NT2/D1 (cell line): ENCODE data around the gene TTLL12.

Source experiments
- DNase-seq: peaks from one replicate; pipeline ENCODE4 v3.0.0-alpha.2; 2011; ENCODE audit warnings: low read depth, low spot score
- H3K27me3 ChIP-seq: 2 replicates; pipeline ENCODE4 v1.6.0; 2011; ENCODE audit warnings: mild to moderate bottlenecking; ENCODE audit not compliant: insufficient read length, insufficient read depth
- H3K36me3 ChIP-seq: 2 replicates; pipeline ENCODE4 v1.6.1; 2011; ENCODE audit warnings: mild to moderate bottlenecking, low read length, mixed read lengths; ENCODE audit not compliant: insufficient read depth, insufficient read length
- H3K4me1 ChIP-seq: 2 replicates; pipeline ENCODE4 v1.5.1; 2011; ENCODE audit not compliant: insufficient read depth, insufficient read length
- H3K4me3 ChIP-seq: 2 replicates; pipeline ENCODE4 v1.5.1; 2011; ENCODE audit warnings: low read depth; ENCODE audit not compliant: insufficient read length
- H3K9ac ChIP-seq: 2 replicates; pipeline ENCODE4 v1.6.0; 2011; ENCODE audit warnings: low read depth; ENCODE audit not compliant: insufficient read length
- H3K9me3 ChIP-seq: 2 replicates; pipeline ENCODE4 v1.5.1; 2011; ENCODE audit warnings: mild to moderate bottlenecking, low read length; ENCODE audit not compliant: insufficient read depth
- SUZ12 ChIP-seq: IDR thresholded peaks from 2 replicates; pipeline ENCODE4 v1.6.1; 2011; ENCODE audit not compliant: insufficient read length, insufficient read depth; ENCODE audit errors: extremely low read depth
- YY1 ChIP-seq: IDR thresholded peaks from 2 replicates; pipeline ENCODE4 v1.6.1; 2011; ENCODE audit not compliant: insufficient read length, insufficient read depth
- ZNF274 ChIP-seq: IDR thresholded peaks from 2 replicates; pipeline ENCODE4 v1.6.1; 2011; ENCODE audit warnings: mild to moderate bottlenecking, low read depth, low read length

TTLL12 gene

GRCh38 chr22:43202756-43203410 is 15.9 kb upstream of the TTLL12 start:
- Histone ChIP-seq H3K9me3 (no peaks in the 10 kb centered on the region), H3K9ac (peak overlapping the region; percentile 17), H3K27me3 (no peaks in the 10 kb centered on the region), H3K36me3 (no peaks in the 10 kb centered on the region), H3K4me3 (no peak overlapping the region), H3K4me1 (peaks cover 14% of the 10 kb centered on the region)
- TF ChIP-seq ZNF274 (no peak), YY1 (no peak), SUZ12 (no peak)
- no peak for DNase-seq

DNA sequence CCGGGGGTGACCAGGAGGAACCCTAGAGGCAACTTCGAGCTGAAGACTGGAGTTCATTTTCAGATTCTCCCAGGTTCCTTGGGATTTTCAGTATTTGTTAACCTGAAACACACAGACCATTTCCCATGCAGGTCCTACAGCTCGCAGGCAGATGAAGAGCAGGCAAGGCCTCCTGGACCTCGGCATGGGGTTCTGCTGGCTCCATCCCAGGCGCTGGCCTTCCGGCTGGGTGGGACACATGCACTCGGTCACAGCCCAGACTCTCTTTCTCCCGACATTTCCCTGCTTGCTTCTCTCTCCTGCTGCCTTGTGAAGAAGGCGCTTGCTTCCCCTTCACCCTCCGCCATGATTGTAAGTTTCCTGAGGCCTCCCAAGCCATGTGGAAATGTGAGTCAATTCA is 15.4 kb upstream of the TTLL12 start:
- Histone ChIP-seq H3K9me3 (no peaks in the 10 kb centered on the region), H3K36me3 (no peaks in the 10 kb centered on the region), H3K4me3 (no peak overlapping the region), H3K9ac (peak overlapping the region; percentile 17), H3K27me3 (no peaks in the 10 kb centered on the region), H3K4me1 (peaks cover 18% of the 10 kb centered on the region)
- TF ChIP-seq SUZ12 = no peak
- no peak for TF ChIP-seq YY1
- TF ChIP-seq ZNF274 = no peak
- no peak for DNase-seq

- Histone ChIP-seq H3K9me3 (no peaks in the 10 kb centered on the region), H3K27me3 (no peaks in the 10 kb centered on the region), H3K36me3 (no peaks in the 10 kb centered on the region), H3K9ac (no peak overlapping the region), H3K4me3 (no peak overlapping the region), H3K4me1 (peaks cover 12% of the 10 kb centered on the region)
- TF ChIP-seq ZNF274 (no peak), SUZ12 (no peak), YY1 (no peak)
- no peak for DNase-seq
These were observed 14.7 kb upstream of the TTLL12 start for GRCh38 chr22:43201486-43202219.

GRCh38 chr22:43200555-43200954 is 13.6 kb upstream of the TTLL12 start:
- H3K27me3 ChIP-seq = no peaks in the 10 kb centered on the region
- no peak overlapping the region for H3K9ac ChIP-seq
- H3K9me3 ChIP-seq = no peaks in the 10 kb centered on the region
- H3K36me3 ChIP-seq = no peaks in the 10 kb centered on the region
- DNase-seq = no peak
- H3K4me1 ChIP-seq = peaks cover 12% of the 10 kb centered on the region
- H3K4me3 ChIP-seq = no peak overlapping the region
- TF ChIP-seq YY1 (no peak), SUZ12 (no peak), ZNF274 (no peak)

- no peaks in the 10 kb centered on the region for H3K27me3 ChIP-seq
- no peaks in the 10 kb centered on the region for H3K9me3 ChIP-seq
- no peaks in the 10 kb centered on the region for H3K36me3 ChIP-seq
- H3K4me1 ChIP-seq = peaks cover 12% of the 10 kb centered on the region
- TF ChIP-seq ZNF274 (no peak), SUZ12 (no peak), YY1 (no peak)
- no peak overlapping the region for H3K9ac ChIP-seq
- DNase-seq = no peak
- H3K4me3 ChIP-seq = no peak overlapping the region
These were observed 13.1 kb upstream of the TTLL12 start for GRCh38 chr22:43200031-43200430.

GRCh38 chr22:43199541-43199940 is 12.6 kb upstream of the TTLL12 start:
- no peak overlapping the region for H3K4me3 ChIP-seq
- no peak overlapping the region for H3K9ac ChIP-seq
- H3K27me3 ChIP-seq = no peaks in the 10 kb centered on the region
- peaks cover 12% of the 10 kb centered on the region for H3K4me1 ChIP-seq
- no peak for DNase-seq
- no peaks in the 10 kb centered on the region for H3K9me3 ChIP-seq
- H3K36me3 ChIP-seq = no peaks in the 10 kb centered on the region
- TF ChIP-seq ZNF274 (no peak), SUZ12 (no peak), YY1 (no peak)

- Histone ChIP-seq H3K9ac (no peak overlapping the region), H3K4me3 (no peak overlapping the region), H3K36me3 (no peaks in the 10 kb centered on the region), H3K4me1 (peaks cover 11% of the 10 kb centered on the region), H3K9me3 (no peaks in the 10 kb centered on the region), H3K27me3 (no peaks in the 10 kb centered on the region)
- TF ChIP-seq ZNF274 (no peak), YY1 (no peak), SUZ12 (no peak)
- DNase-seq = no peak
These were observed 12.0 kb upstream of the TTLL12 start for GRCh38 chr22:43198936-43199335.

- Histone ChIP-seq H3K36me3 (no peaks in the 10 kb centered on the region), H3K4me1 (peaks cover 8% of the 10 kb centered on the region), H3K27me3 (no peaks in the 10 kb centered on the region), H3K9me3 (no peaks in the 10 kb centered on the region), H3K4me3 (no peak overlapping the region), H3K9ac (no peak overlapping the region)
- DNase-seq = no peak
- no peak for TF ChIP-seq YY1
- no peak for TF ChIP-seq SUZ12
- TF ChIP-seq ZNF274 = no peak
These were observed 11.2 kb upstream of the TTLL12 start for GRCh38 chr22:43198126-43198525.
